ENCODE measurements around the gene SHROOM1.

DNA sequence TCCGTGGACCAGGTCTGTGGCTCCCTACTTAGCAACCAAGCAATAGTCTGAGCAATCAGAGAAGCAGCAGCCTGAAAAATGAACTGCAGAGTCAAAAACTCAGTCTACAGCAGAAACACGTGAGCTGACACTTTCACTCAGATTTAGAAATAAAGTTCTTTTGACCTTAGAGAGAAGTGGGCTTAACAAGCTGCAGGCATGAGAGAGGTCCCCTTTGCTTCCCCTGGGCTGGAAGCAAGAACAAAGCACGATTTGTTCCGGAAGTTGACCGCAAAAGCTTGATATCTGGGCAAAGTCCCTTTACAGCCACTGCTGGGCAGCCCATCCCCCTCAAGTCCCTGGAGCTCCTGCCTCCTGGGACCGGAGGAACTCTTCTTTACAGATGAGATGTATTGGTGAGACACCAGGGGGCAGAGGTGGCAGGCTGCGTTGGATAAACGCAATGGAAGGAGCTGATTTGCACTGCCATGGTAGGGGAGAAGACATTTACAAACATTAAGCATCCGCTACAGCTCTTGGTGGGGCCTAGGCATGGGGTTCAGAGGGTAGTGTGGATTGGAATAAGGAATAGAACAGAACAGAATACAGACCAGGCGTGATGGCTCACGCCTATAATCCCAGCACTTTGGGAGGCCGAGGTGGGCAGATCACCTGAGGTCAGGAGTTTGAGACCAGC lies 23.1 kb downstream of the SHROOM1 start:
- TF ChIP-seq ZNF274 (IDR thresholded peaks at IDR 0.05; ENCODE audit: low read depth, low read length) (no peak), YY1 (IDR thresholded peaks at IDR 0.05; ENCODE audit: insufficient read depth, insufficient read length) (no peak), SUZ12 (IDR thresholded peaks at IDR 0.05; ENCODE audit: extremely low read depth, insufficient read depth, insufficient read length) (no peak)
